ENCODE results near the gene ARFRP1.

GRCh38 chr20:63703471-63703975 is 4.3 kb downstream of the ARFRP1 start:
- TF ChIP-seq, protein P1, sequence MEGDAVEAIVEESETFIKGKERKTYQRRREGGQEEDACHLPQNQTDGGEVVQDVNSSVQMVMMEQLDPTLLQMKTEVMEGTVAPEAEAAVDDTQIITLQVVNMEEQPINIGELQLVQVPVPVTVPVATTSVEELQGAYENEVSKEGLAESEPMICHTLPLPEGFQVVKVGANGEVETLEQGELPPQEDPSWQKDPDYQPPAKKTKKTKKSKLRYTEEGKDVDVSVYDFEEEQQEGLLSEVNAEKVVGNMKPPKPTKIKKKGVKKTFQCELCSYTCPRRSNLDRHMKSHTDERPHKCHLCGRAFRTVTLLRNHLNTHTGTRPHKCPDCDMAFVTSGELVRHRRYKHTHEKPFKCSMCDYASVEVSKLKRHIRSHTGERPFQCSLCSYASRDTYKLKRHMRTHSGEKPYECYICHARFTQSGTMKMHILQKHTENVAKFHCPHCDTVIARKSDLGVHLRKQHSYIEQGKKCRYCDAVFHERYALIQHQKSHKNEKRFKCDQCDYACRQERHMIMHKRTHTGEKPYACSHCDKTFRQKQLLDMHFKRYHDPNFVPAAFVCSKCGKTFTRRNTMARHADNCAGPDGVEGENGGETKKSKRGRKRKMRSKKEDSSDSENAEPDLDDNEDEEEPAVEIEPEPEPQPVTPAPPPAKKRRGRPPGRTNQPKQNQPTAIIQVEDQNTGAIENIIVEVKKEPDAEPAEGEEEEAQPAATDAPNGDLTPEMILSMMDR (IDR thresholded peaks at IDR 0.05) = no peak
- TF ChIP-seq SOX15 (CRISPR knock-in tag; IDR thresholded peaks at IDR 0.05) = no peak
